OCI-LY1 (cell line): ENCODE measurements around the gene ADARB2.
"Not testable (repeated sequence)": the region's sequence is repeated elsewhere in the genome, so short reads cannot be mapped to it uniquely, and the experiment has no call there.

Experiments used
- H2AFZ ChIP-seq: fragments of 200-600 bp; sonication (generic), shearing (Covaris generic); 2 replicates; pipeline ENCODE4 v1.6.0; 2014; ENCODE audit warnings: antibody characterized with exemption, mild to moderate bottlenecking, low read length
- H3F3A ChIP-seq: fragments of 200-600 bp; sonication (generic), shearing (Covaris generic); 2 replicates; pipeline ENCODE4 v1.6.0; 2014; ENCODE audit warnings: mild to moderate bottlenecking, antibody characterized with exemption, low read length, moderate library complexity; ENCODE audit not compliant: insufficient read depth
- H3K27ac ChIP-seq: fragments of 200-600 bp; sonication (generic); 2 replicates; pipeline ENCODE4 v1.5.1; 2014; ENCODE audit warnings: low read length, mixed run types, mild to moderate bottlenecking, low read depth; ENCODE audit not compliant: poor library complexity, severe bottlenecking
- H3K27me3 ChIP-seq: fragments of 200-600 bp; sonication (generic); 2 replicates; pipeline ENCODE4 v1.6.0; 2014; ENCODE audit warnings: antibody characterized with exemption, mild to moderate bottlenecking, low read length, moderate library complexity; ENCODE audit not compliant: insufficient read depth
- H3K36me3 ChIP-seq: fragments of 200-600 bp; sonication (generic); 2 replicates; pipeline ENCODE4 v1.6.1; 2014; ENCODE audit warnings: mild to moderate bottlenecking, antibody characterized with exemption, low read length, moderate library complexity, mixed read lengths; ENCODE audit not compliant: insufficient read depth
- H3K4me1 ChIP-seq: fragments of 200-600 bp; sonication (generic); 2 replicates; pipeline ENCODE4 v1.5.1; 2014; ENCODE audit warnings: mild to moderate bottlenecking, low read length, moderate library complexity; ENCODE audit not compliant: insufficient read depth, severe bottlenecking
- H3K4me2 ChIP-seq: fragments of 200-600 bp; sonication (generic), shearing (Covaris generic); 2 replicates; pipeline ENCODE4 v1.6.1; 2014; ENCODE audit warnings: low read length
- H3K4me3 ChIP-seq: fragments of 200-600 bp; sonication (generic); 2 replicates; pipeline ENCODE4 v1.5.1; 2014; ENCODE audit warnings: low read length, low read depth, mild to moderate bottlenecking, mixed read lengths; ENCODE audit not compliant: poor library complexity, severe bottlenecking
- H3K79me2 ChIP-seq: fragments of 200-600 bp; shearing (Covaris generic); 2 replicates; pipeline ENCODE4 v1.6.1; 2016; ENCODE audit warnings: mixed run types, low read length, mixed read lengths; ENCODE audit not compliant: insufficient read depth
- H3K9ac ChIP-seq: fragments of 200-600 bp; sonication (generic), shearing (Covaris generic); 2 replicates; pipeline ENCODE4 v1.6.1; 2014; ENCODE audit warnings: mild to moderate bottlenecking, low read length, mixed read lengths
- H3K9me2 ChIP-seq: fragments of 200-600 bp; sonication (generic), shearing (Covaris generic); 2 replicates; pipeline ENCODE4 v1.6.1; 2014; ENCODE audit warnings: low read depth, mild to moderate bottlenecking, low read length, mixed read lengths
- H3K9me3 ChIP-seq: fragments of 200-600 bp; shearing (Covaris generic); 2 replicates; pipeline ENCODE4 v1.6.1; 2014; ENCODE audit warnings: low read length, mixed read lengths
- H4K20me1 ChIP-seq: fragments of 200-600 bp; sonication (generic), shearing (Covaris generic); 2 replicates; pipeline ENCODE4 v1.6.0; 2016; ENCODE audit warnings: mild to moderate bottlenecking, low read length; ENCODE audit not compliant: insufficient read depth
- EZH2 ChIP-seq: fragments of 200-600 bp; sonication (generic), shearing (Covaris generic); IDR thresholded peaks from 2 replicates; pipeline ENCODE4 v1.8.0; 2017; ENCODE audit warnings: borderline replicate concordance, mixed run types, mild to moderate bottlenecking, antibody characterized with exemption, low read length, moderate library complexity, mixed read lengths
- TF ChIP-seq, protein P1 (sequence below): fragments of 200-600 bp; sonication (generic), shearing (Covaris generic); IDR thresholded peaks from 2 replicates; pipeline ENCODE4 v1.5.1; 2017; ENCODE audit warnings: mild to moderate bottlenecking, antibody characterized with exemption, low read length, moderate library complexity, mixed read lengths

The ADARB2 gene

GRCh38 chr10:1400101-1401070, 336.9 kb downstream of the ADARB2 start:
- Histone ChIP-seq H3K27ac (no peak overlapping the region), H3K79me2 (no peaks in the 10 kb centered on the region), H3K27me3 (peaks cover 8% of the 10 kb centered on the region; the same call in 1 of the 2 replicates), H4K20me1 (no peaks in the 10 kb centered on the region), H3K9me2 (no peaks in the 10 kb centered on the region), H3K4me2 (no peak overlapping the region), H3K9me3 (no peaks in the 10 kb centered on the region), H3K4me3 (no peak overlapping the region), H2AFZ (no peak overlapping the region), H3K36me3 (no peaks in the 10 kb centered on the region; the same call in 1 of the 2 replicates), H3K4me1 (no peaks in the 10 kb centered on the region), H3F3A (no peaks in the 10 kb centered on the region), H3K9ac (no peak overlapping the region)
- TF ChIP-seq, protein P1, sequence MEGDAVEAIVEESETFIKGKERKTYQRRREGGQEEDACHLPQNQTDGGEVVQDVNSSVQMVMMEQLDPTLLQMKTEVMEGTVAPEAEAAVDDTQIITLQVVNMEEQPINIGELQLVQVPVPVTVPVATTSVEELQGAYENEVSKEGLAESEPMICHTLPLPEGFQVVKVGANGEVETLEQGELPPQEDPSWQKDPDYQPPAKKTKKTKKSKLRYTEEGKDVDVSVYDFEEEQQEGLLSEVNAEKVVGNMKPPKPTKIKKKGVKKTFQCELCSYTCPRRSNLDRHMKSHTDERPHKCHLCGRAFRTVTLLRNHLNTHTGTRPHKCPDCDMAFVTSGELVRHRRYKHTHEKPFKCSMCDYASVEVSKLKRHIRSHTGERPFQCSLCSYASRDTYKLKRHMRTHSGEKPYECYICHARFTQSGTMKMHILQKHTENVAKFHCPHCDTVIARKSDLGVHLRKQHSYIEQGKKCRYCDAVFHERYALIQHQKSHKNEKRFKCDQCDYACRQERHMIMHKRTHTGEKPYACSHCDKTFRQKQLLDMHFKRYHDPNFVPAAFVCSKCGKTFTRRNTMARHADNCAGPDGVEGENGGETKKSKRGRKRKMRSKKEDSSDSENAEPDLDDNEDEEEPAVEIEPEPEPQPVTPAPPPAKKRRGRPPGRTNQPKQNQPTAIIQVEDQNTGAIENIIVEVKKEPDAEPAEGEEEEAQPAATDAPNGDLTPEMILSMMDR: no peak
- no peak for TF ChIP-seq EZH2

GRCh38 chr10:1399431-1400100, 337.8 kb downstream of the ADARB2 start:
- no peak overlapping the region for H3K4me2 ChIP-seq
- H3K27ac ChIP-seq: no peak overlapping the region
- no peaks in the 10 kb centered on the region for H3K9me2 ChIP-seq
- TF ChIP-seq, protein P1: no peak
- TF ChIP-seq EZH2: no peak
- no peak overlapping the region for H2AFZ ChIP-seq
- no peak overlapping the region for H3K9ac ChIP-seq
- no peaks in the 10 kb centered on the region; the same call in 1 of the 2 replicates for H3K36me3 ChIP-seq
- no peaks in the 10 kb centered on the region for H3K79me2 ChIP-seq
- peaks cover 8% of the 10 kb centered on the region; the same call in 1 of the 2 replicates for H3K27me3 ChIP-seq
- no peaks in the 10 kb centered on the region for H3K9me3 ChIP-seq
- H3F3A ChIP-seq: no peaks in the 10 kb centered on the region
- H4K20me1 ChIP-seq: no peaks in the 10 kb centered on the region
- H3K4me3 ChIP-seq: no peak overlapping the region
- no peaks in the 10 kb centered on the region for H3K4me1 ChIP-seq

DNA sequence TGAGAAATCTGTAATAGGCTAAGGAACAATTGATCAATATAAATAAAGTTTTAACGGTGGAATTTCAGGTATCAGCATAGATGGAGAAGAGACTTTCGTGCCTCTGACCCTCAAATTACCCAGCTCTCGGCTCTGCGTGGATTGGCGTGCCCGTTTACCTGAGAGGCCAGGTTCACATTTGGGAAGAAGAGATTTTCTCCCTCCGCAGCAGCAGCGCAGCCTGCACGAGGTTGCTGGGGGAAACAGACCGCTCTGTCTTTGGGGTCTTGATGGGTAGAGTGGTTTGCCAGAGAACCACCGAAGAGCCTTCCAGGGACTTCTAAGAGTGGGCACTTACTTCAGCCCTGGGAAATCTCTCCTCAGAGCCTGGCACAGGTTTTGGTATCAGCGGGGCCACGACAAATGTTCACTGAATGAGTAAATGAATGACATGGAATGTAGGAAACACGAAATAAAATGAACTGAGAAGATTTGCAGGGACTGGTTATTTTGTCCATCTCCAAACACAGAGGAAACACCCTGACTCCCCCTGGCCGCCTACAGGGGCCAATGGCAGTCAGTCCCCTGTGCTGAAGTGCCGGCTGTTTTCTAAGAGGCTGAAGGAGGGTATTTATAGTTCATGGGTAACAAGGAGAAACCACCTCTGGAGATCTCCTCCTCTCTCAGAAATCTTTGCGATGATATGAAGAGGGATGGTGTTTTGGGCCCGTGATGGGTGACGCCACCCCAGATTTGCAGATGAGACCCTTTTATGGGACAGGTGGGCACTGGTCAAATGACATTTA, 338.5 kb downstream of the ADARB2 start:
- Histone ChIP-seq H4K20me1 (no peaks in the 10 kb centered on the region), H3K4me1 (no peaks in the 10 kb centered on the region), H2AFZ (no peak overlapping the region), H3K27me3 (peaks cover 8% of the 10 kb centered on the region; the same call in 1 of the 2 replicates), H3K36me3 (no peaks in the 10 kb centered on the region; the same call in 1 of the 2 replicates), H3K4me3 (no peak overlapping the region), H3K27ac (no peak overlapping the region), H3F3A (no peaks in the 10 kb centered on the region), H3K9ac (no peak overlapping the region), H3K4me2 (no peak overlapping the region), H3K9me3 (no peaks in the 10 kb centered on the region), H3K9me2 (no peaks in the 10 kb centered on the region), H3K79me2 (no peaks in the 10 kb centered on the region)
- TF ChIP-seq EZH2: no peak
- TF ChIP-seq, protein P1: no peak

GRCh38 chr10:1398116-1398515, 339.2 kb downstream of the ADARB2 start:
- H3F3A ChIP-seq, H3K9me3 ChIP-seq, H3K27ac ChIP-seq, H3K79me2 ChIP-seq, H3K9me2 ChIP-seq, H3K9ac ChIP-seq, H4K20me1 ChIP-seq, H2AFZ ChIP-seq, H3K4me3 ChIP-seq, H3K4me2 ChIP-seq, H3K27me3 ChIP-seq, H3K36me3 ChIP-seq, H3K4me1 ChIP-seq: not testable (repeated sequence)
